DOHH2 (cell line): ENCODE results near the gene ICA1L.

ENCODE experiments used
- EZH2phosphoT487 ChIP-seq: fragments of 200-600 bp; sonication (generic); IDR thresholded peaks from 2 replicates; pipeline ENCODE4 v1.6.1; 2017; ENCODE audit warnings: borderline replicate concordance, mild to moderate bottlenecking, antibody characterized with exemption, low read length, moderate library complexity, mixed read lengths
- TF ChIP-seq, protein P1 (sequence below): fragments of 200-600 bp; sonication (generic); IDR thresholded peaks from one replicate; pipeline ENCODE4 v1.5.1; 2014; ENCODE audit warnings: antibody characterized with exemption, mild to moderate bottlenecking, low read depth, low read length; ENCODE audit not compliant: poor library complexity, severe bottlenecking

GRCh38 chr2:202871300-202872141, at the start of gene ICA1L:
- TF ChIP-seq, protein P1, sequence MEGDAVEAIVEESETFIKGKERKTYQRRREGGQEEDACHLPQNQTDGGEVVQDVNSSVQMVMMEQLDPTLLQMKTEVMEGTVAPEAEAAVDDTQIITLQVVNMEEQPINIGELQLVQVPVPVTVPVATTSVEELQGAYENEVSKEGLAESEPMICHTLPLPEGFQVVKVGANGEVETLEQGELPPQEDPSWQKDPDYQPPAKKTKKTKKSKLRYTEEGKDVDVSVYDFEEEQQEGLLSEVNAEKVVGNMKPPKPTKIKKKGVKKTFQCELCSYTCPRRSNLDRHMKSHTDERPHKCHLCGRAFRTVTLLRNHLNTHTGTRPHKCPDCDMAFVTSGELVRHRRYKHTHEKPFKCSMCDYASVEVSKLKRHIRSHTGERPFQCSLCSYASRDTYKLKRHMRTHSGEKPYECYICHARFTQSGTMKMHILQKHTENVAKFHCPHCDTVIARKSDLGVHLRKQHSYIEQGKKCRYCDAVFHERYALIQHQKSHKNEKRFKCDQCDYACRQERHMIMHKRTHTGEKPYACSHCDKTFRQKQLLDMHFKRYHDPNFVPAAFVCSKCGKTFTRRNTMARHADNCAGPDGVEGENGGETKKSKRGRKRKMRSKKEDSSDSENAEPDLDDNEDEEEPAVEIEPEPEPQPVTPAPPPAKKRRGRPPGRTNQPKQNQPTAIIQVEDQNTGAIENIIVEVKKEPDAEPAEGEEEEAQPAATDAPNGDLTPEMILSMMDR = no peak
- no peak for TF ChIP-seq EZH2phosphoT487
